NCI-H1436 treated with DMSO at 0.1 percent for 48 hours (cell line): ENCODE results near the gene THSD7B.

Experiments used
- DNase-seq: peaks from one replicate; lab custom pipeline; 2025; lab: John Stamatoyannopoulos, UW

The THSD7B gene

DNA sequence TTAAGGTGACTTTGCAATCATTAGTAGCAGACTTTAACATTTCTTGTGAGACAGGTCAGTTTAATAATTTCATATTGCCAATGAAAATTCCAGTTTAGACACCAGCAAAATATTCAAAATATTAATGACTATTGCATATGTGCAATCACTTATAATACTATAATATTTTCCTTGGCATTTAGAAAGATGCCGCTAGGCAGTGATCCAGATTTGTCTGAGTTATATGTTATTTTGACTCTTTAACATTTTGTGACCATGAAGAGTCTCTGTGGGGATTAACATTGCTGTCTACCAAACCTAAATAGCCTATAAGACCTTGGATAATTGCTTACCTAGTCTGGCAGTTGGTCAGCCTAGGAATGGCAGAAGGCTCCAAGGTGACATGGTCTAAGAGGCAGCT lies 389.6 kb downstream of the THSD7B start:
- DNase-seq: no peak

DNA sequence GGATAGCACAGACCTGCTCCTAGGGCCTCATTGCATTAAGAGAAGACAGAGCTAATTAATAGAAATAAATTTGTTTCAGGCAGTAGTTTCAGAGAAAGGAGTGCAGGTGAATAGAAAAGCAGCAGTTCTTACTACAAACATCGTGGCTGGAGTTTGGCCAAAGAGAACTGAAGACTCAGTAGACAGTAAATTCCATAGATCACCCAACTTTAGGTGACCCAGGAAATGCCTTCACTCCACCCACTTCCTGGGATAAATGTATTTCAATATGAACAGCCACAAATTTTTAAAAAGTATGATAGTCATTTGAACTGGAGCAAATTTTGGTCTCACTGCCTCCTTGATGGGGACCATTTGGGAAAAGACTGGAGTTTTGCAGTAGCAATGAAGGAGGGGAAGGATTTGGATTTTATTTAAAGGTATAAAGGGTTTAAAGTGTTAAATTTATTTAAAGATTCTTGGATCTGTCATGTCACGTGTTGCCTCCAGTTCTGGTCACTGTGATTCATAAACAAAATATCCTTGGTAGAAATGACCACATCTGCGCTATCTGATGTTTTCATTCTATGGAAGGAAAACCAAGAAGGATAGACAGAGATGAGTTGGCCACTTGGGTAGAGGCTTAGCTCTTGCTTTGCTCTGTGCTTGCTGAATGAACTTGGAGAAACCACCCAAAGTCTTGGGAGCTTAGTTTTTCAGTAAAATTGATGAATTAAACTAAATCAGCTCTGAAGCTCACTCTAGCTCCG lies 390.2 kb downstream of the THSD7B start:
- DNase-seq: no peak

DNA sequence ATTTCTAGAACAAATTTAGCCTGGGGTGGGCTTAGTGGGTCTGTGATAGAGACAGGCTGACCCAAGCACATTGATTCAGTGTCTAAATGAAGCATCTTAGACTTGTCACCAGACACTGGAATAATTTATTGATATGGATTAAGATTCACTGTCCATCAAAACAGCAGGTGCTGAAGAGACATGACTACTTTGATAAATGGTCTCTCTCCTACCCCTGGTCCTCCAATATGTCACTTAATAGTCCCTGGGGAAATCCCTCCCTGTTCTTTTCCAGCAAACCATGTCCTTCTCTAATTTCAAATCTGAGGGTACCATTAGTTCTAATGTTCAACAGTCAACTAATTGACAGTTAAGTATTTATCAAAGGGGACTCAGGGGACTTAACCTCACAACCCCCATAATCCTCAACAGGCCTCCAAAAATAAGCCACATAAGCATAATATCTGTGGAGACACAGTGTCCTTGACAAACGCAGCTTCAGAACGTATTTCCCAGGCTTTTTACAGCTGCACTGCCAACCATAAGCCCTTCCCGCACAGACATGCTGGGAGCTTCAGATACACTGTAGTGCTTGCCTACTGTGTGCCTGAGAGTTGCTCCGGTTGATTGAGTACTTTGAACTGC lies 391.0 kb downstream of the THSD7B start:
- DNase-seq: no peak

DNA sequence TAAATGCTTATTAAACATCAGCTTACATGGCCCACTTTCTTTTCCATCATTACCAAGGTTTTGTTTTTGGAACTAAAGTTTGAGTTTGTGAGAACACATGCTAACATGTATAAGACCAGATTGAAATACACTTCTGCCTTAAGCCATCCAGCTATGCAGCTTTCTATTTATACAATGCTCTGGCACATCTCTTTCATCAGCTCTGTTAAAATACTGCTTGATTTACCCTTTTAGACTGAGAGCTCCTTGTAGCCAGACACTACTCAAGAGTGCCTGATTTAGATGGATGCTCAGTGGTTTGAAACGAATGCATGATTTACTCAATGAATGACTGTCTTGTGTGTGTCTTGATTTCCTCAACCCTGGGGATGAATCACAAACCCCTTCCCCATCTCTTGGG lies 392.5 kb downstream of the THSD7B start:
- DNase-seq: no peak

- DNase-seq: no peak
Observed at GRCh38 chr2:137161250-137161649, 395.9 kb downstream of the THSD7B start.

DNA sequence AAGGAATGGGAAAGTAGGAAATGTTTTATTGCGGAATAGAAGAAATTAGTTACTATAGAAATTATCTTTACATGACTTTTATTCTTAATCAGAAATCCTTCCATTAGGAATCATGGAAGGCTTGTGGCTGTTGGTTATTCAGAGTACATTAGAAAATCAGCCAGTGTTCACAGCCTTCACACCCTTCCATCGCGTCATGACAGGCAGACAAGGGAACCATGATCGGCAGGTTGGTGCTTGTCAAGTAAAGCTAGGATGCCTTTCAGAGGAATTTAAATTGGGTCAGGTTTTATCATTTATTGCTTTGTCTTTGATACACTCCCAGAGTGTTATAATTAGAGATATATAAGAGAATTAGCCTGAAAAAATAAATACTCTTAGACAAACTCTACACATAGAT lies 400.6 kb downstream of the THSD7B start:
- DNase-seq: no peak

DNA sequence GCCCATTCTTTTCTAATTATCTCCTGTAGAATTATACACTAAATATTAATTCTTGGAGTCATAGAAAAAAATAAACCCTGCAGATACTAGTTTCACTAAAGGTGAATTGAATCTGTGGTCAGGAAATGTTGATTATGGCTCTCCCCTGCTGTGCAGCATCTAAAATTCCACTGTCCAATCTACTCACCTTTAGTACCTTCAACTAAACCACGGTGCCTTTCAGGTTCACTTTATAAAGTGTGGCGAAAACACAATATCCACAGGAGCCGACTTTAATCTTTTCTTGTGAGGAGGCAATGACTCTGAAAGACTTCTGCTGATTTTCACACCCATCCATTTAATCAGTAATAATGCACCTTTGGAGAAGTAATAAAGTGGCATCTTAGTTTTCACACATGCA lies 402.3 kb downstream of the THSD7B start:
- DNase-seq: no peak

DNA sequence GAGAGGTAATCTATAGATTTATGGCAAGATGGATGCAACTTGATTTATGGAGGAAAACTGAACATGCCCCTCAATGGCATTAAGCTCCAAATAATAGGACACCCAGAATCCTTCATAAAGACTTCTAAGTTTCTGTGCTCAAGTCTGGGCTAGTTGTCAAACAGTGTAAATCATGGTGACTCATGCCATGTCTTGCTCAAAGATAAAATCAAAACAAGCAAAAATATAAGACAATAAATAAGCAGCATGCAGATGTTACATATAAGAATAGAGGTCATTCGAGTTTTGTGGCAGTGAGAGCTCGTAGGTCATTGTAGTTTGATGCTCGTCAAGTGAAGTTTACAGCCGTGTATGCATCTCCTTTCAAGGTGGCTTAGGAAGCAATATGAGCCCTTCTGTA lies 403.2 kb downstream of the THSD7B start:
- DNase-seq: no peak

- DNase-seq: no peak
Observed at GRCh38 chr2:137172162-137172561, 406.8 kb downstream of the THSD7B start.

GRCh38 chr2:137173463-137173862 lies 408.1 kb downstream of the THSD7B start:
- no peak for DNase-seq

GRCh38 chr2:137175246-137175645 lies 409.9 kb downstream of the THSD7B start:
- DNase-seq: no peak

- no peak for DNase-seq
Observed at GRCh38 chr2:137178951-137179377, 413.6 kb downstream of the THSD7B start.

DNA sequence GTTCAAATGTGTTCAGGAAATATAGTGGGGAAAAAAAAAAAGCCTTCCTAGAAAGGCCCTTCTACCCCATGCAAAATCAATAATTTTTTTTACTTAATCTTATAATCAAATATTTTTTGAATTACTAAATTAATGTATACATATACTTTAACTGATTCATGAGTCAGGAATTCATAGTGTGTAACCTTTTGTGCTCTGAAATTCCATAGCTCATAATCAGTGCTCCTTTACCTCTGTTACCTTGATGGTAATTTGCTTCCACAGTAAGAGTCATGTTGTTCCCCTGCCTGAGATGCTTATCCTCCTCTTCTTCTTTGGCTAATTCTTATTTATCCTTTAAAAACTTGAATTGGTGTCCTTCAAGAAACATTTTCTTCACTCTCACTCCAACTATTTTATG lies 414.2 kb downstream of the THSD7B start:
- no peak for DNase-seq

GRCh38 chr2:137180012-137180411 lies 414.7 kb downstream of the THSD7B start:
- no peak for DNase-seq

- no peak for DNase-seq
Observed at GRCh38 chr2:137181370-137181769, 416.0 kb downstream of the THSD7B start.

- DNase-seq: no peak
Observed at GRCh38 chr2:137182071-137182470, 416.7 kb downstream of the THSD7B start.

DNA sequence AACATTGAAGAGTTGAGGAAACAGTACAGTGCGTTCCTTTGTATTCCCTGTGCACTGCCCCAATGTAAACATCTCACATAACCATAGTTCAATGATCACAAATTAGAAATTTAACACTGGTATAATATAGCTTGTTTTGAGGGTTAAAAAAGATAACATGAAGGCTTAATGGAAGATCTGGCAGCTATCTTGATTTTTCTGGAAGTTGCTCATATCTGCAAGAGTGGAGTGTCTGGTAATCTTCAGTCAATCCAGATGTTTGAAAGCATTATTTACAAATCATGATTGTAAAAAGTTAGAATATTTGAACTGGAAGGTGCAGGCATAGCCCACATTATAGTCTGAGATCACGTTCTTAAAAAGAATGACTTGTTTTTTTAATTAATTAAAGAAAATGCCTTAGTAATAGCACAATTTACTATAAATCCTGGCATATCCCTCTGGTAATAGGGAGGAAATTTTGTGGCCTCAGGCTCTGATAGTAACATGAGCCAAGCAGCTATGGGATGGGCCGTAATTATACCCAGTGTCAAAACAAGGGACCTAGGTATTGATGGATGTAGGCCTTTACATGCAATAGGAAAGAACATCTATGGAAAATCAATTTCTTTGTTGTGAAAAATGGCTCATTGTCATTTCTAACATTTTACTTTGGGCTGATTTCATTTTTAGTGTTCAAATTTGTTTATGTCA lies 418.0 kb downstream of the THSD7B start:
- DNase-seq: no peak

DNA sequence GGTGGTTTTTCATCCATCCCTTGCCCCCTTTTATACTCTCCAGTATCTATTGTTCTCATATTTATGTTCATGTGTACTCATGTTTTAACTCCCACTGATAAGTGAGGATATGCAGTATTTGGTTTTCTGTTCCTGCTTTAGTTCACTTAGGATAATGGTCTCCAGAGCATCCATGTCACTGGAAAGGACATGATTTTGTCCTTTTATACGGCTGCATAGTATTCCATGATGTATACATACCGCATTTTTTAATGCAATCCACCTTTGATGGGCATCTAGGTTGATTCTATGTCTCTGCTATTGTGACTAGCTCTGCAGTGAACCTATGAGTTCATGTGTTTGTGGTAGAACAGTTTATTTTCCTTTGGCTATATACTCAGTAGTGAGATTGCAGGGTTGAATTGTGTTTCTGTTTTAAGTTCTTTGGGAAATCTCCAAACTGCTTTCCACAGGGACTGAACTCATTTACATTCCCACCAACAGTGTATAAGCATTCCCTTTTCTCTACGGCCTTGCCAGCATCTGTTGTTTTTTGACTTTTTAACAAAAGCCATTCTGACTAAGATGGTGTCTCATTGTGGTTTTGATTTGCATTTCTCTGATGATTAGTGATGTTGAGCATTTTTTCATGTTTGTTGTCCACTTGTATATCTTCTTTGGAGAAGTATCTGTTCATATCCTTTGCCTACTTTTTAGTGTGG lies 420.2 kb downstream of the THSD7B start:
- DNase-seq: no peak

DNA sequence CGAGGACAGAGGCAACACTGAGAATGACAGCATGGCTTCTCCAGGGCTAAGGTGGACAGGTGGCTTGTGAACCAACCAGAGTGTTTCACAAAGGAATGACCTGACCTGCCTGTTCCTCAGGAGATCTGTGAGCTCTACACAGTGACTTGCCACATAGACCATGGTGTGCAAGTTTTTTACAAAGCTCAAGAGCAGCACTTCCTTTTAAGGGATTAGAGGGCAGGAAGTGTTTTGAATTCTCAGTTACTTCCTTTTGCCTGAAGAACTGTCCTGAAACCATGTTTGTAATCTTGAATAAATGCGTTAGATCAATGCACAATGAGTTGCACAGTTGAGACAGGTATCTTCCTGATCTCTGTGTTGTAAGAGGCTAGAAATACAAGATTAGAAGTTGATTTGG lies 421.9 kb downstream of the THSD7B start:
- DNase-seq: no peak

DNA sequence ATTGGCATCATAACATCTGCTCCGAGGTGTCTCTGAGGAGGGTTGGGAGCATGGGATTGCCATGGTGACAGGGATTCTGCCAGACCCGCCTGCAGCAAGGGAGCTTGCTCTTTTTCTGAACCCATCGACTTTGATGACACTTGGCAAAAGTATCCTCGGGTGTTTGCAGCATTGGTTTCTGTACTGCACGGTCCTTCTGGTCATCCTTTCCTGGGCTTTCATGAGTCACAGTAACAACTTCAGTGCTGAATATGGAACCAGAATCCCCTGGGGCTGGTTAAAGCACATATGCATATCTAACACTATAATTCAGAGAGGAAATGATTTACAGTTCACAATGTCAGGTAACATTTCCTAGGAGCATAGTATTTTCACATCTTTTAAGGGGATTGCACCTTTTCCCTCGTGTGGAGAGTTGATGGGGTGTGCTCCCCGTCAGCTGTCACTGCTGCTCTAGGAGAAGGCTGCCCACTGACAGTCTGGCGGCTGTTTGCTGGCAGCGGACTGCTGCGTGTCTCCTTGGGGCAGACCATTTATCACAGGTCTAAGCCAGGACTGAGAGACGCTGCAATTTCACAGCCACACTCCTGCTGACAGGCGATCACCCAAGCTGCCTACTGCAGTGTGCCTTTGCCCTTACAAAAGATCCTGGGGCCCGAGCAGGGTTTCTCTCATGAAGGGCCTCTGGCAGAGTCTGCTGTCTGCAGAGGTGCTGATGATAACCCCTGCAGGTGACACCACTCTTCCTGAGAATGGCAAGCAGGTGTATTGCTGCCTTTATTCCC lies 425.3 kb downstream of the THSD7B start:
- DNase-seq: no peak

- no peak for DNase-seq
Observed at GRCh38 chr2:137192366-137193310, 427.3 kb downstream of the THSD7B start.
